GM12878 (cell line): ENCODE data around the gene FAM53B. TPM values are rescaled to one million over a fixed set of nuclear protein-coding genes. Genes with fewer than 3 reads are reported as not detected.
A peak's percentile ranks its signal among the peaks of the same experiment; 100 is the strongest.

Source experiments
- ATF7 ChIP-seq: fragments of 450-650 bp; IDR thresholded peaks from 2 replicates; pipeline ENCODE4 v1.6.1; 2016; ENCODE audit warnings: low read depth, mild to moderate bottlenecking
- CREM ChIP-seq: IDR thresholded peaks from 2 replicates; pipeline ENCODE4 v1.6.1; 2014; ENCODE audit warnings: antibody characterized with exemption, low read depth
- EED ChIP-seq: sonication (generic); IDR thresholded peaks from 2 replicates; pipeline ENCODE4 v1.6.1; 2016; ENCODE audit warnings: antibody characterized with exemption, low read depth
- ESRRA ChIP-seq: IDR thresholded peaks from 2 replicates; pipeline ENCODE4 v1.6.1; 2012; ENCODE audit warnings: mild to moderate bottlenecking, low read length, improper control_type of control experiment
- FOXK2 ChIP-seq: fragments of 450-650 bp; IDR thresholded peaks from 2 replicates; pipeline ENCODE4 v1.6.1; 2017; ENCODE audit warnings: mild to moderate bottlenecking, moderate library complexity
- LARP7 ChIP-seq: fragments of 450-650 bp; IDR thresholded peaks from 2 replicates; pipeline ENCODE4 v1.6.1; 2017; ENCODE audit warnings: mild to moderate bottlenecking
- MTA3 ChIP-seq: IDR thresholded peaks from 2 replicates; pipeline ENCODE4 v1.6.1; 2012; ENCODE audit warnings: low read length, inconsistent platforms, borderline replicate concordance
- MXI1 ChIP-seq: fragments of 150-350 bp; IDR thresholded peaks from 2 replicates; pipeline ENCODE4 v1.6.1; 2011; ENCODE audit warnings: low read depth, mild to moderate bottlenecking, inconsistent platforms, low read length, improper control_type of control experiment
- MYB ChIP-seq: fragments of 150-350 bp; IDR thresholded peaks from 2 replicates; pipeline ENCODE4 v1.6.1; 2014; ENCODE audit warnings: mild to moderate bottlenecking, low read depth, low read length, borderline replicate concordance
- MYC ChIP-seq: IDR thresholded peaks from 2 replicates; pipeline ENCODE4 v1.6.1; 2011; ENCODE audit warnings: mild to moderate bottlenecking, low read length, moderate library complexity, inconsistent platforms; ENCODE audit not compliant: insufficient read depth, insufficient replicate concordance, insufficient read length, severe bottlenecking
- NR2C1 ChIP-seq: fragments of 450-650 bp; IDR thresholded peaks from 2 replicates; pipeline ENCODE4 v1.6.1; 2017; ENCODE audit warnings: antibody characterized with exemption, mild to moderate bottlenecking, moderate library complexity
- PRDM15 ChIP-seq: fragments of 450-650 bp; formaldehyde crosslinking; IDR thresholded peaks from 2 replicates; pipeline ENCODE4 v1.4.0; 2020; ENCODE audit warnings: mild to moderate bottlenecking, moderate library complexity
- RAD21 ChIP-seq: IDR thresholded peaks from 2 replicates; pipeline ENCODE4 v1.6.1; 2011; ENCODE audit warnings: mild to moderate bottlenecking, low read depth, low read length, moderate library complexity; ENCODE audit not compliant: insufficient read depth
- SKIL ChIP-seq: fragments of 450-650 bp; IDR thresholded peaks from 2 replicates; pipeline ENCODE4 v1.6.1; 2017; ENCODE audit warnings: mild to moderate bottlenecking, low read depth, inconsistent platforms; ENCODE audit not compliant: poor library complexity, severe bottlenecking
- SMAD5 ChIP-seq: IDR thresholded peaks from 2 replicates; pipeline ENCODE4 v1.6.1; 2016; ENCODE audit warnings: antibody characterized with exemption, low read depth
- SREBF1 ChIP-seq: IDR thresholded peaks from 2 replicates; pipeline ENCODE4 v1.6.1; 2012; ENCODE audit warnings: mild to moderate bottlenecking, low read length
- SRF ChIP-seq, 2 experiments: IDR thresholded peaks; 2 replicates each; pipeline ENCODE4 v1.6.1; 2011; ENCODE audit warnings: low read depth in 2 of 2, low read length in 2 of 2, mild to moderate bottlenecking in 1 of 2, moderate library complexity in 1 of 2
- TCF7 ChIP-seq: IDR thresholded peaks from 2 replicates; pipeline ENCODE4 v1.6.1; 2014; ENCODE audit warnings: antibody characterized with exemption, borderline replicate concordance
- YBX1 ChIP-seq: fragments of 450-650 bp; IDR thresholded peaks from 2 replicates; pipeline ENCODE4 v1.6.1; 2016; ENCODE audit warnings: antibody characterized with exemption
- ZNF384 ChIP-seq: IDR thresholded peaks from 2 replicates; pipeline ENCODE4 v1.6.1; 2012; ENCODE audit warnings: low read depth, mild to moderate bottlenecking, low read length, improper control_type of control experiment, borderline replicate concordance
- ZNF622 ChIP-seq: fragments of 450-650 bp; IDR thresholded peaks from 2 replicates; pipeline ENCODE4 v1.6.1; 2017; ENCODE audit warnings: mild to moderate bottlenecking, inconsistent platforms
- polyA plus RNA-seq, 11 experiments: library from polyadenylated mRNA; depleted of rRNA in 4 of 11; unstranded in 6 of 11; stranded (reverse) in 5 of 11; fragments of >200 nt; fragmentation: Nextera tagmentation in 4 of 11; fragmentation: Illumina TruSeq in 1 of 11; extraction: Ambion mirVana in 4 of 11; extraction: Trizol in 1 of 11; gene quantifications; 1 replicate in 1 of 11; 2 replicates in 10 of 11; pipeline versions ENCODE4 v1.2.1 to v1.2.3, GENCODE V29; 2011 to 2016; ENCODE audit warnings: inconsistent platforms in 2 of 11, missing spikeins in 2 of 11, low read depth in 1 of 11
- total RNA-seq, 4 experiments: library from RNA; depleted of rRNA in 3 of 4; stranded (reverse); fragments of >200 nt in 3 of 4; fragmentation: Illumina TruSeq in 1 of 4; extraction: Trizol in 1 of 4; gene quantifications; 2 replicates each; pipeline versions ENCODE4 v1.2.1 to v1.2.3, GENCODE V29; 2013 to 2021
- TF ChIP-seq, protein P1 (sequence below): fragments of 450-650 bp; IDR thresholded peaks from 2 replicates; pipeline ENCODE4 v1.6.1; 2016; ENCODE audit warnings: mild to moderate bottlenecking
- TF ChIP-seq, protein P2 (sequence below): fragments of 450-650 bp; IDR thresholded peaks from 2 replicates; pipeline ENCODE4 v1.6.1; 2018; ENCODE audit warnings: borderline replicate concordance, mild to moderate bottlenecking; ENCODE audit not compliant: partially characterized antibody

The FAM53B gene
- total and polyA plus RNA-seq, 10 of the 15 experiments (the other 5 are each of a cell fraction or from before 2014, with no cell fraction given) = 0.05 to 26.3 (median 8.1) TPM

GRCh38 chr10:124719213-124719851 lies 24.8 kb downstream of the FAM53B start (continued):
- TF ChIP-seq, protein P1, sequence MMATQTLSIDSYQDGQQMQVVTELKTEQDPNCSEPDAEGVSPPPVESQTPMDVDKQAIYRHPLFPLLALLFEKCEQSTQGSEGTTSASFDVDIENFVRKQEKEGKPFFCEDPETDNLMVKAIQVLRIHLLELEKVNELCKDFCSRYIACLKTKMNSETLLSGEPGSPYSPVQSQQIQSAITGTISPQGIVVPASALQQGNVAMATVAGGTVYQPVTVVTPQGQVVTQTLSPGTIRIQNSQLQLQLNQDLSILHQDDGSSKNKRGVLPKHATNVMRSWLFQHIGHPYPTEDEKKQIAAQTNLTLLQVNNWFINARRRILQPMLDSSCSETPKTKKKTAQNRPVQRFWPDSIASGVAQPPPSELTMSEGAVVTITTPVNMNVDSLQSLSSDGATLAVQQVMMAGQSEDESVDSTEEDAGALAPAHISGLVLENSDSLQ = no peak
- TF ChIP-seq YBX1 (no peak), LARP7 (no peak), SKIL (peak; percentile 78), RAD21 (peak; percentile 65), MTA3 (no peak; the same call in 1 of the 2 replicates), MYB (no peak), SREBF1 (no peak), ZNF384 (no peak), FOXK2 (no peak), ESRRA (0 out of 2 replicates have a peak, but pooled peaks have one; percentile 19), CREM (peak; percentile 67), SMAD5 (no peak), EED (peak; percentile 76), TCF7 (no peak), NR2C1 (no peak), MXI1 (no peak; the same call in 1 of the 2 replicates), SRF (IDR thresholded peaks at IDR 0.05; ENCODE audit: low read depth in 2 of 2, low read length in 2 of 2) (no peak), MYC (no peak), ZNF622 (no peak), PRDM15 (CRISPR knock-in tag) (no peak), ATF7 (peak; percentile 74)
- TF ChIP-seq, protein P2, sequence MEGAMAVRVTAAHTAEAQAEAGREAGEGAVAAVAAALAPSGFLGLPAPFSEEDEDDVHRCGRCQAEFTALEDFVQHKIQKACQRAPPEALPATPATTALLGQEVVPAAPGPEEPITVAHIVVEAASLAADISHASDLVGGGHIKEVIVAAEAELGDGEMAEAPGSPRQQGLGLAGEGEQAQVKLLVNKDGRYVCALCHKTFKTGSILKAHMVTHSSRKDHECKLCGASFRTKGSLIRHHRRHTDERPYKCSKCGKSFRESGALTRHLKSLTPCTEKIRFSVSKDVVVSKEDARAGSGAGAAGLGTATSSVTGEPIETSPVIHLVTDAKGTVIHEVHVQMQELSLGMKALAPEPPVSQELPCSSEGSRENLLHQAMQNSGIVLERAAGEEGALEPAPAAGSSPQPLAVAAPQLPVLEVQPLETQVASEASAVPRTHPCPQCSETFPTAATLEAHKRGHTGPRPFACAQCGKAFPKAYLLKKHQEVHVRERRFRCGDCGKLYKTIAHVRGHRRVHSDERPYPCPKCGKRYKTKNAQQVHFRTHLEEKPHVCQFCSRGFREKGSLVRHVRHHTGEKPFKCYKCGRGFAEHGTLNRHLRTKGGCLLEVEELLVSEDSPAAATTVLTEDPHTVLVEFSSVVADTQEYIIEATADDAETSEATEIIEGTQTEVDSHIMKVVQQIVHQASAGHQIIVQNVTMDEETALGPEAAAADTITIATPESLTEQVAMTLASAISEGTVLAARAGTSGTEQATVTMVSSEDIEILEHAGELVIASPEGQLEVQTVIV = no peak
